Loucy (cell line): ENCODE measurements around the gene STXBP4.

Experiments
- H2AFZ ChIP-seq: fragments of 200-600 bp; sonication (generic); 2 replicates; pipeline ENCODE4 v1.6.0; 2016; ENCODE audit warnings: antibody characterized with exemption, mild to moderate bottlenecking, low read length, moderate library complexity
- H3F3A ChIP-seq: fragments of 200-600 bp; 2 replicates; pipeline ENCODE4 v1.6.0; 2016; ENCODE audit warnings: antibody characterized with exemption, low read depth, mild to moderate bottlenecking
- H3K27me3 ChIP-seq: fragments of 200-600 bp; sonication (generic); 2 replicates; pipeline ENCODE4 v1.6.1; 2014; ENCODE audit warnings: low read length, mild to moderate bottlenecking; ENCODE audit not compliant: insufficient read depth, poor library complexity, severe bottlenecking
- H3K36me3 ChIP-seq: fragments of 200-600 bp; sonication (generic); 2 replicates; pipeline ENCODE4 v1.6.1; 2016; ENCODE audit warnings: low read length; ENCODE audit not compliant: insufficient read depth
- H3K4me1 ChIP-seq: fragments of 200-600 bp; sonication (generic); 2 replicates; pipeline ENCODE4 v1.5.1; 2014; ENCODE audit warnings: low read length, mild to moderate bottlenecking; ENCODE audit not compliant: insufficient read depth, poor library complexity, severe bottlenecking
- H3K4me2 ChIP-seq: fragments of 200-600 bp; sonication (generic); 2 replicates; pipeline ENCODE4 v1.6.0; 2014; ENCODE audit warnings: antibody characterized with exemption, low read length, low read depth, mild to moderate bottlenecking; ENCODE audit not compliant: poor library complexity, severe bottlenecking
- H3K4me3 ChIP-seq: fragments of 200-600 bp; sonication (generic); 2 replicates; pipeline ENCODE4 v1.5.1; 2014; ENCODE audit warnings: low read length, mild to moderate bottlenecking, mixed read lengths; ENCODE audit not compliant: poor library complexity, severe bottlenecking
- H3K79me2 ChIP-seq: fragments of 200-600 bp; sonication (generic); 2 replicates; pipeline ENCODE4 v1.6.1; 2014; ENCODE audit warnings: low read length; ENCODE audit not compliant: insufficient read depth
- H3K9ac ChIP-seq: fragments of 200-600 bp; sonication (generic); 2 replicates; pipeline ENCODE4 v1.6.0; 2014; ENCODE audit warnings: mild to moderate bottlenecking, low read depth, low read length, moderate library complexity; ENCODE audit not compliant: poor library complexity, severe bottlenecking
- H3K9me2 ChIP-seq: fragments of 200-600 bp; sonication (generic); replicated peaks from 2 replicates; pipeline ENCODE4 v1.6.1; 2016; ENCODE audit warnings: low read depth, low read length, mixed read lengths
- H3K9me3 ChIP-seq: fragments of 200-600 bp; sonication (generic); 2 replicates; pipeline ENCODE4 v1.6.1; 2014; ENCODE audit warnings: mild to moderate bottlenecking, antibody characterized with exemption, low read length, low read depth; ENCODE audit not compliant: insufficient read depth
- H4K20me1 ChIP-seq: fragments of 200-600 bp; sonication (generic); 2 replicates; pipeline ENCODE4 v1.6.0; 2014; ENCODE audit warnings: antibody characterized with exemption, low read length, mild to moderate bottlenecking; ENCODE audit not compliant: insufficient read depth, poor library complexity, severe bottlenecking
- EZH2phosphoT487 ChIP-seq: fragments of 200-600 bp; IDR thresholded peaks from 2 replicates; pipeline ENCODE4 v1.6.1; 2018; ENCODE audit warnings: antibody characterized with exemption, mild to moderate bottlenecking, moderate library complexity, borderline replicate concordance
- TF ChIP-seq, protein P1 (sequence below): fragments of 200-600 bp; sonication (generic); conservative IDR thresholded peaks from 2 replicates; pipeline ENCODE4 v1.5.1; 2014; ENCODE audit warnings: mild to moderate bottlenecking, antibody characterized with exemption, low read length

Gene STXBP4

DNA sequence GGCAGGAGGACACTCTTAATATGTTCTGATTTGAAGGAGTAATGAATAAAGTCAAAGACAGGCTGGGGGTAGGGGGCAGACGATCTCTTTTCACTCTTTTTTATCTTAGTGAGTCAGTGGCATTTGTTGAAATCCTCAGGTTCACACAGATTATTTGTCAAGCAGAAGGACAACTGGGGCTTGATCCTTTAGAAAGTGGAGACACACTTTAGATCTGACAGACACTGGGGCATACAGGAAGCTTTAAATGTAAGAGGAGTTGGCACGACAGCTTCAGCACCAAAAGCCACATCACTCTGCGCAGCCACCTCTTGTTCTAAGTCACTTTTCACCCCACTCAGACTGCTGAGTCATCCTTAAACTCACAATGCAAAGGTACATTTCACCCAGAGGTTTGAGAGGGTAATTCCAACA lies 121.5 kb downstream of the STXBP4 start:
- Histone ChIP-seq H3K27me3 (no peaks in the 10 kb centered on the region), H3K9ac (peak overlapping the region; percentile 17), H3K4me1 (peaks cover 47% of the 10 kb centered on the region), H3K36me3 (no peaks in the 10 kb centered on the region), H2AFZ (no peak overlapping the region), H3K9me3 (no peaks in the 10 kb centered on the region), H3K4me2 (peak overlapping the region; percentile 42), H4K20me1 (no peaks in the 10 kb centered on the region), H3K9me2 (no peaks in the 10 kb centered on the region), H3F3A (no peaks in the 10 kb centered on the region; the same call in 1 of the 2 replicates), H3K79me2 (no peaks in the 10 kb centered on the region), H3K4me3 (peak overlapping the region; percentile 5)
- TF ChIP-seq, protein P1, sequence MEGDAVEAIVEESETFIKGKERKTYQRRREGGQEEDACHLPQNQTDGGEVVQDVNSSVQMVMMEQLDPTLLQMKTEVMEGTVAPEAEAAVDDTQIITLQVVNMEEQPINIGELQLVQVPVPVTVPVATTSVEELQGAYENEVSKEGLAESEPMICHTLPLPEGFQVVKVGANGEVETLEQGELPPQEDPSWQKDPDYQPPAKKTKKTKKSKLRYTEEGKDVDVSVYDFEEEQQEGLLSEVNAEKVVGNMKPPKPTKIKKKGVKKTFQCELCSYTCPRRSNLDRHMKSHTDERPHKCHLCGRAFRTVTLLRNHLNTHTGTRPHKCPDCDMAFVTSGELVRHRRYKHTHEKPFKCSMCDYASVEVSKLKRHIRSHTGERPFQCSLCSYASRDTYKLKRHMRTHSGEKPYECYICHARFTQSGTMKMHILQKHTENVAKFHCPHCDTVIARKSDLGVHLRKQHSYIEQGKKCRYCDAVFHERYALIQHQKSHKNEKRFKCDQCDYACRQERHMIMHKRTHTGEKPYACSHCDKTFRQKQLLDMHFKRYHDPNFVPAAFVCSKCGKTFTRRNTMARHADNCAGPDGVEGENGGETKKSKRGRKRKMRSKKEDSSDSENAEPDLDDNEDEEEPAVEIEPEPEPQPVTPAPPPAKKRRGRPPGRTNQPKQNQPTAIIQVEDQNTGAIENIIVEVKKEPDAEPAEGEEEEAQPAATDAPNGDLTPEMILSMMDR: no peak
- TF ChIP-seq EZH2phosphoT487: no peak

- Histone ChIP-seq H3K27me3 (no peaks in the 10 kb centered on the region), H3K9me3 (no peaks in the 10 kb centered on the region), H4K20me1 (no peaks in the 10 kb centered on the region), H3K4me2 (peak overlapping the region; percentile 13), H3K4me3 (no peak overlapping the region), H3K4me1 (peaks cover 54% of the 10 kb centered on the region), H3K79me2 (no peaks in the 10 kb centered on the region), H3K9me2 (no peaks in the 10 kb centered on the region), H2AFZ (no peak overlapping the region), H3K36me3 (no peaks in the 10 kb centered on the region), H3F3A (no peaks in the 10 kb centered on the region; the same call in 1 of the 2 replicates), H3K9ac (no peak overlapping the region)
- no peak for TF ChIP-seq EZH2phosphoT487
These were observed 124.8 kb downstream of the STXBP4 start for GRCh38 chr17:55093353-55093752.

DNA sequence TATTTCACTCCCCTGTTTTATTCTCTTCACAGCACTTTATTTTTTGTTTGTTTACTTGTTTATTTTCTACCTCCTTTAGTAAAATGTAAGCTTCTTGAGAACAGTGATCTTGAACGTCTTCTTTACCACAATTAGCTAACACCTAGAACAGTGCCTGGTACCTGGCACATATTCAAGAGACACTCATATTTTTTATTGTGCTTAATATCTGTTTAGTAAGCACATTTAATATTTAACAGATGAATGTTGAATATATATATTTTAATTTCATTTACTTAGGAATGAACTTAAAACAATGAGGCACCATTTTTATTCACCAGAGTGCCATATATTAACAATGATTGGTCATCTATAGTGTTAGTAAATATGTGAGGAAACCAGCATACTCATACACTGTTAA lies 130.2 kb downstream of the STXBP4 start:
- TF ChIP-seq, protein P1: no peak
- no peak for TF ChIP-seq EZH2phosphoT487
- H3F3A ChIP-seq: no peaks in the 10 kb centered on the region
- no peaks in the 10 kb centered on the region for H3K27me3 ChIP-seq
- H3K4me2 ChIP-seq: no peak overlapping the region
- H3K9me2 ChIP-seq: no peaks in the 10 kb centered on the region
- no peak overlapping the region for H3K4me3 ChIP-seq
- peaks cover 20% of the 10 kb centered on the region for H3K4me1 ChIP-seq
- no peak overlapping the region for H3K9ac ChIP-seq
- H3K79me2 ChIP-seq: no peaks in the 10 kb centered on the region
- no peak overlapping the region for H2AFZ ChIP-seq
- no peaks in the 10 kb centered on the region for H3K36me3 ChIP-seq
- H4K20me1 ChIP-seq: no peaks in the 10 kb centered on the region
- H3K9me3 ChIP-seq: no peaks in the 10 kb centered on the region

DNA sequence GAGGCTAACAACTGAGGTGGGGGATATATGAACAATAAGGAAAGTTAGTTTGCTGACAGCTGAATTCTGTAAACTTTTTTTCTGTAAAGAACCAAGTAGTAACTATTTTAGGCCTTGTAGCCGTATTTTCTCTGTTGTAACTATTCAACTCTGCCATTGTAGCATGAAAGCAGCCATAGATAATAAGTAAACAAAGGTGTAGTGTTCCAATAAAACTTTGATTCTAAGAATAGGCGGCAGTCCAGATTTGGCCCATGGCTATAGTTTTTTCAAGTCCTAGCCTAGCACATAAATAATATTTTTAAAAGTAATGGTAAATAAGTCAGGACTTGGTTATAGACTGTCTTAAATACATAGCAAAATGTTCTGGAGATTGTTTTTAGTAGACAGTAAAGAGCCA lies 142.0 kb downstream of the STXBP4 start:
- no peaks in the 10 kb centered on the region for H3K27me3 ChIP-seq
- H3K79me2 ChIP-seq: no peaks in the 10 kb centered on the region
- no peaks in the 10 kb centered on the region; the same call in 1 of the 2 replicates for H3K9me3 ChIP-seq
- H3K4me1 ChIP-seq: peaks cover 16% of the 10 kb centered on the region
- H3K4me2 ChIP-seq: no peak overlapping the region
- TF ChIP-seq, protein P1: no peak
- no peak for TF ChIP-seq EZH2phosphoT487
- no peaks in the 10 kb centered on the region for H3K36me3 ChIP-seq
- H2AFZ ChIP-seq: no peak overlapping the region
- no peaks in the 10 kb centered on the region for H3F3A ChIP-seq
- H4K20me1 ChIP-seq: no peaks in the 10 kb centered on the region
- H3K4me3 ChIP-seq: no peak overlapping the region
- H3K9me2 ChIP-seq: no peaks in the 10 kb centered on the region
- H3K9ac ChIP-seq: no peak overlapping the region
